Testis (tissue), 2 donors: ENCODE measurements around the gene FFAR3.

Source experiments
- CTCF ChIP-seq, 3 experiments: fragments of 450-650 bp in 2 of 3; fragments of 200-600 bp in 1 of 3; sonication (generic) in 1 of 3; IDR thresholded peaks; one replicate each; pipeline ENCODE4 v1.5.1; 2016 to 2019; ENCODE audit warnings: antibody characterized with exemption in 3 of 3, mild to moderate bottlenecking in 2 of 3, moderate library complexity in 1 of 3
- POLR2A ChIP-seq: fragments of 450-650 bp; IDR thresholded peaks from one replicate; pipeline ENCODE4 v1.6.1; 2017; ENCODE audit warnings: antibody characterized with exemption, mild to moderate bottlenecking, moderate library complexity

- TF ChIP-seq CTCF (IDR thresholded peaks at IDR 0.05) (no peak), POLR2A (no peak)
Observed at GRCh38 chr19:35363711-35364425, 5.6 kb downstream of the FFAR3 start.
